HFF-Myc (cell line): Measurements from ENCODE around the gene SMURF2.

Experiments
- DNase-seq: peaks from one replicate; pipeline ENCODE4 v3.0.0-alpha.2; 2011; ENCODE audit warnings: low read depth; ENCODE audit errors: extremely low read depth
- H3K4me3 ChIP-seq: replicated peaks from 2 replicates; pipeline ENCODE4 v1.5.1; 2011; ENCODE audit warnings: low read depth, mild to moderate bottlenecking, control low read depth, low read length
- TF ChIP-seq, protein P1 (sequence below): IDR thresholded peaks from 2 replicates; pipeline ENCODE4 v1.5.1; 2012; ENCODE audit warnings: mild to moderate bottlenecking, low read depth, low read length, control low read depth; ENCODE audit errors: missing control alignments

Gene SMURF2

DNA sequence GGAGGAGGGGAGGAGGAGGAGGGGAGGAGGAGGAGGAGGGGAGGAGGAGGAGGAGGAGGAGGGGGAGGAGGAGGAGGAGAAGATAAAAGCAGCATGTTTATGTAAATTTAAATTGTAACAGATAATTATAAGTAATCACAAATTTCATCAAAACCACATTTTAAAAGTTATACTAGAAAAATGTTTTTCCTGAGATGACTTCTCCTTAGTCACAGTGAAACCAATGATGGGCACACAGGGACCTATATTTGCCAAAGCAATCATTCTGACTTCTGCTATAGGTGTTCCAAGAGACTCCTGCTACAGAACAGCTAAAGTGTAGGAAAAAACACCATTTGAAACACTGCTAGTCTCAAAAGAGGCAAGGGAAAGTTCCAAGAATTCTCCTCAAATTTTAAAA, 88.9 kb downstream of the SMURF2 start:
- TF ChIP-seq, protein P1, sequence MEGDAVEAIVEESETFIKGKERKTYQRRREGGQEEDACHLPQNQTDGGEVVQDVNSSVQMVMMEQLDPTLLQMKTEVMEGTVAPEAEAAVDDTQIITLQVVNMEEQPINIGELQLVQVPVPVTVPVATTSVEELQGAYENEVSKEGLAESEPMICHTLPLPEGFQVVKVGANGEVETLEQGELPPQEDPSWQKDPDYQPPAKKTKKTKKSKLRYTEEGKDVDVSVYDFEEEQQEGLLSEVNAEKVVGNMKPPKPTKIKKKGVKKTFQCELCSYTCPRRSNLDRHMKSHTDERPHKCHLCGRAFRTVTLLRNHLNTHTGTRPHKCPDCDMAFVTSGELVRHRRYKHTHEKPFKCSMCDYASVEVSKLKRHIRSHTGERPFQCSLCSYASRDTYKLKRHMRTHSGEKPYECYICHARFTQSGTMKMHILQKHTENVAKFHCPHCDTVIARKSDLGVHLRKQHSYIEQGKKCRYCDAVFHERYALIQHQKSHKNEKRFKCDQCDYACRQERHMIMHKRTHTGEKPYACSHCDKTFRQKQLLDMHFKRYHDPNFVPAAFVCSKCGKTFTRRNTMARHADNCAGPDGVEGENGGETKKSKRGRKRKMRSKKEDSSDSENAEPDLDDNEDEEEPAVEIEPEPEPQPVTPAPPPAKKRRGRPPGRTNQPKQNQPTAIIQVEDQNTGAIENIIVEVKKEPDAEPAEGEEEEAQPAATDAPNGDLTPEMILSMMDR, result no peak

DNA sequence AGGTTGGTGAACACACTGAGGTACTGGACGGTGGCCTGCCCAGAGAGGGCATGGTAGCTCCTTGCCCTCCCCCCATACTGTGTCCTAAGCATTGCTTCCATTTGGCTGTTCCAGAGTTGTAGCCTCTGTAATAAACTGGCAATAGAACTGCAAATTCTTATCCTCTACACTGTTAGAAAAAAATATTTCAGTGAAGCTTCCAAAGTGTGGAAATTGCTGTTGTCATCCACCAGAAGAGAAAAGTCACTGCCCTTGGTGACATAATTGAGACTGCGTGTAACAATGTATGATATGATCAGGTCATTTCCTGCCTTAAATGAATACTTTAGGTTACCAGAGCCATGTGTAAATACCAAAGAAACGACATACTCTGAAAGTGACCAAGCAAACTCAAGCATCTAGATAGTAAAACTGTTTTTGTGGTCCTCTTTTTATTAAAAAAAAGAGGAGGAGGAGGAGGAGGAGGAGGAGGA, 89.4 kb downstream of the SMURF2 start:
- TF ChIP-seq, protein P1, result no peak
- DNase-seq, result peak; percentile 11
- no peak overlapping the region for H3K4me3 ChIP-seq

More for the DNA sequence above, 88.9 kb downstream of the SMURF2 start:
- H3K4me3 ChIP-seq, result no peak overlapping the region
- no peak for DNase-seq

DNA sequence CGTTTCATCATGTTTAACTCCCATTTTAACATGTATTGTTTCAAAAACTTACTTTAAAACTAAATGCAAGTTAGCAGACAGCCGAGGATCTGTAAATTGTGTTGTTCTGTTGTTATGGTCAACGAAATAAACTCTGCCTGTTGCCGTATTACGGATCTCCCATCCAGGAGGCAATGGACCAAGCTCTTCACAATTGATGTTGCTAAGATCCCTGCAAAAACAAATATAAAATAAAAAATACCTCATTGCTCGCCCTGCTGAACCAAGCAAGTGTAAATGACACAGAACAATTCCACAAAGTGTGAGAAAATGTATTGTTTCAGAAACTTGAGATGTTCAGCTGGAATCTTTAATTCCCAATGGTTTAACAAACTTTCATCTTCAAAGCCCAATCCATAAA, 90.4 kb downstream of the SMURF2 start:
- TF ChIP-seq, protein P1, result no peak
- DNase-seq, result no peak
- no peak overlapping the region for H3K4me3 ChIP-seq

DNA sequence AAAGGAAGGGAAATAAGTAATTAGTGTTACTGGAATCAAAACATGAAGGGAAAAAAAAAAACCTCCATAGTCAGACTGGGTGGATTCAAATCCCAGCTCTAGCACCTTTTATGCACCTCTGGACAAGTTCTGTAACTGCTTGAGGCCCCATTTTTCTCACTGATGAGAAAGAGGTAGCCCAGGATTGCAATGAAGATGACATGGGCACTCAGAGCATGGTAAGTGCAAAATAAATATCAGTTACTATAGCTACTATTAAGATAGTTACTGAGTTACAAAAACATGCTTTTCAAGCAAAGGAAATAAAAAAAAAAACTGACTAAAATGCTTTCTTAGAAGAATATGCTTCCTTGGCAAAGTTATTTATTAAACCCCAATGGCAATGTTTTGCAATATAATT, 96.5 kb downstream of the SMURF2 start:
- DNase-seq, result no peak
- H3K4me3 ChIP-seq, result no peak overlapping the region
- TF ChIP-seq, protein P1, result no peak

DNA sequence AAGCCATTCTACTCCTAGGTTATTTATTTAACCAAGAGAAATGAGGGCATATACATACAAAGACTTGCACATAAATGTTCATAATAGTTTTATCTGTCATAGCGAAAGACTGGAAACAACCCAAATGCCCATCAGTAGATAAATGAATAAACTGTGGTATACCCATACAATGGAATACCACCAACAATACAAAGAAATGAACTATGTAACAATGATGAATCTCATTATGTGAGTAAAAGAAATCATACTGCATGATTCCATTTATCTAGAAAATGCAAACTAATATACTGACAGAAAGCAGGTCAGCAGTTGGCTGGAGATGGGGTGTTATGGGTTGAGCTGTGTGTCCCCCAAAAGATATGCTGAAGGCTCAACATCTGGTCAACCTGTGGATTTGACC, 98.0 kb downstream of the SMURF2 start:
- TF ChIP-seq, protein P1, result no peak
- H3K4me3 ChIP-seq, result no peak overlapping the region
- DNase-seq, result no peak

DNA sequence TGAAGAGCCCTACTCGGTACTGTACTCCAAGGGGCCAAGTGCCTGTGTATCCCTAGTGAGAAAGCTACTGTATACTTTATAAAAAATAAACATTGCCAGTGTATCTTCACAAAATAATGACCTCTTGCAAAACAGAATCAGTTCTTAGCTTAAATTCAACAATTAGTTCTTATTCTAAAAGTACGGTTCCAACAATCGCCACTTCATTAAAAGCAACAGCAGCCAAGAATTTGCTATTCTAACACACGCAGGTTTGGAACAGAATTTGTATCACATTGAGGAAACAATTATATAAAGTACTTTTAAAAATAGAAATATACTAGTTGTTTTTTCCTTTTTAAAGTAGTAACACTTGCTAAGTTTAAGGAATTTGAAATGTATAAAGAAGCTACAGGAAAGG, 106.8 kb downstream of the SMURF2 start:
- no peak overlapping the region for H3K4me3 ChIP-seq
- no peak for DNase-seq
- TF ChIP-seq, protein P1, result no peak

DNA sequence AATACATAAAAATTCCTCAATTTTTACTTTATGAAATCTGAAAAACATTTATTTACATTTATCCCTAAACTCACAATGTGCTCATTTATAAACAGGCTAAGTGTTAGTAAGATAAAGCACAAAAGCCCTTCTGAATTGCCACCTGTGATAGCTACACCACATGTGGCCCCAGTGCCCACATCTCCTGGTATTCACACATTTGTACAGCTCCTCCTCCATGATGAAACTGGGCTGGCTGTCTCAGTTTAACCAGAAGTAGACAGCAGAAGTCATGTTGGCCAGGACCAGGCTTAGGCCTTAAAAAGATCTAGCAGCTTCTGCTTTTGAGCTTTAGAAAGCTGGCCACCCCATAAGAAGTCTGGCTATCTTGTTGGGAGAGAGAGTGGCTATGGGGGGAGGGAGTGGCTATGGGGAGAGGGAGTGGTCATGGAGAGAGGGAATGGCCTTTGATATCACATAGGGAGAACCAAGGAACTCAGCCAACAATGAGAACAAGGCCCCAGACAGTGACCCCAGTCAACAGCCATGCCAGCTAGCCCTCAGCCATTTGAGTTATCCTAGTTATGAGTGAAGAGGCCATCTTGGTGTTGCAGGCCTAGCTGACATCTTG, 108.0 kb downstream of the SMURF2 start:
- TF ChIP-seq, protein P1, result no peak
- no peak overlapping the region for H3K4me3 ChIP-seq
- DNase-seq, result no peak
